ENCODE measurements around the gene NFIA. TPM values are rescaled to one million over a fixed set of nuclear protein-coding genes. Genes with fewer than 3 reads are reported as not detected.
A peak's percentile ranks its signal among the peaks of the same experiment; 100 is the strongest.

The NFIA gene
- total and polyA plus RNA-seq, 2 of the 13 experiments (the other 11 are each of a cell fraction or from before 2014, with no cell fraction given): 14.7 to 28.5 TPM

DNA sequence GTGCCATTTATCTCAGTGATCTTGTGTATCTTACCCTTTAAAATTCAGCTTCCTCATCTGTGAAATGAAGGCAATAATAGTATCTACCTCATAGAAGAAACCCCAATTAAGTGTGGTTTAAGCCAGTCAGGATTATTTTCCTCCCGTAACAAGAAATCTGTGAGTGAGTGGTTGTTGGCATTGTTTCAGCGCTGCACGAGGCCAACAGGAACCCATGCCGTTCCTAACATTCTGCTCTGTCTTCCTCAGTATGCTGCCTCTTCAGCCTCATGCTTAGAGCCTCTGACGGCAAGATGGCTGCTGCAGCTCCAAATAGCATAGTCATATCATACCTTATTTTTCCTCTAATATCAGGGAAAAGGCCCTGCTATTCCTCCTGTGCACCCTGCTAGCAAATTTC, 352.9 kb downstream of the NFIA start:
- no peak overlapping the region for H3K27ac ChIP-seq (ENCODE audit: extremely low read length, insufficient read depth, low read length)
- H3K4me3 ChIP-seq (replicated peaks in 1 of 3; ENCODE audit: insufficient read depth in 1 of 3, low read depth in 2 of 3, low read length in 3 of 3): no peak overlapping the region
- POLR2A ChIA-PET: no interaction called here
- no peaks in the 10 kb centered on the region; the same call in 1 of the 2 replicates for H4K20me1 ChIP-seq (ENCODE audit: insufficient read depth, low read length)
- in situ Hi-C loops (cut with HindIII; ENCODE audit: extremely low pct_ligation_motif_present, low pct_unique_long_range_greater_than_20kb) (no loop called here), intact Hi-C loops (cut with micrococcal nuclease; ENCODE audit: unreplicated experiment) (no loop called here)
- FAIRE-seq (no peak), ATAC-seq (no peak), DNase-seq (ENCODE audit: low spot score) (no peak)
- BruUV-seq (replicated peaks): no TSS peak
- H3K27me3 ChIP-seq (ENCODE audit: control insufficient read depth in 1 of 2, insufficient read depth in 2 of 2, low read length in 2 of 2): no peaks in the 10 kb centered on the region
- WGBS (ENCODE audit: low lambda C conversion rate): 99% methylated on average over 5 of the region's 5 CpGs
- no peak overlapping the region for H3K4me2 ChIP-seq (ENCODE audit: low read depth, low read length)
- no peaks in the 10 kb centered on the region for H3K79me2 ChIP-seq (ENCODE audit: insufficient read depth, low read length)
- H2AFZ ChIP-seq (ENCODE audit: low read length): no peak overlapping the region
- H3K36me3 ChIP-seq (replicated peaks in 1 of 2; ENCODE audit: control insufficient read depth in 1 of 2, insufficient read depth in 2 of 2, low read length in 2 of 2): peaks cover 10 to 51% of the 10 kb centered on the region in 2 experiments
- H3K9ac ChIP-seq (ENCODE audit: insufficient read depth, low read depth, low read length): no peak overlapping the region
- peaks cover 15% of the 10 kb centered on the region for H3K4me1 ChIP-seq (ENCODE audit: insufficient read depth, low read length)
- no peaks in the 10 kb centered on the region for H3K9me3 ChIP-seq (ENCODE audit: low read length)
- TF ChIP-seq REXO4 (CRISPR knock-in tag; IDR thresholded peaks at IDR 0.05; ENCODE audit: borderline replicate concordance) (no peak), ZSCAN21 (CRISPR knock-in tag; IDR thresholded peaks at IDR 0.05; ENCODE audit: borderline replicate concordance) (no peak), ZNF766 (CRISPR knock-in tag; IDR thresholded peaks at IDR 0.05; ENCODE audit: borderline replicate concordance) (no peak), MAFG (CRISPR knock-in tag; IDR thresholded peaks at IDR 0.05) (no peak)
- CTCF ChIA-PET (ENCODE audit: low intra/inter-chr PET ratio, low total read pairs): no interaction called here

DNA sequence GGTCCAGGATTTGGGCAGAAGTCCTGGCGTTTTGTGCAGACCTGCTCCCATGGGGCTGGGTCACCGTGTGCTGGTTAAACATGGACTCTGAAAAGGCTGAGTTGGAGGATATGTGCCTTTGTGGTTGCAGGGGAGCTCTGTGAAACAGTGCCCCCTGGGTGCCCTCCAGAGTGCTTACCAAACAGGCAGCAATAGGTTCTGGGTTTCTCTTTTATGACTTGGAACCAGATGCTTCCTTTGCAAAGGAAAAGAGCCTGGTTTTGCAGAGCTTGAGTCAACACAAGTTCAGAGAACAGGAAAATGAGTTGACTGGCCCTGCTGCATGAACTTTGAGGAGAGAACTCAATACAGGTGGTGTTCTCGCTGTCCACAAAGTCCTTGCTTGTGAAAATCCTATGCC, 353.7 kb downstream of the NFIA start:
- H3K27ac ChIP-seq (ENCODE audit: extremely low read length, insufficient read depth, low read length): no peak overlapping the region
- H3K9ac ChIP-seq (ENCODE audit: insufficient read depth, low read depth, low read length): no peak overlapping the region
- ATAC-seq: peak; percentile 82
- peaks cover 20% of the 10 kb centered on the region for H3K4me1 ChIP-seq (ENCODE audit: insufficient read depth, low read length)
- ChIA-PET CTCF (ENCODE audit: low intra/inter-chr PET ratio, low total read pairs) (no interaction called here), POLR2A (no interaction called here)
- no peaks in the 10 kb centered on the region for H3K9me3 ChIP-seq (ENCODE audit: low read length)
- in situ Hi-C loops (cut with HindIII; ENCODE audit: extremely low pct_ligation_motif_present, low pct_unique_long_range_greater_than_20kb): no loop called here
- no peak for FAIRE-seq
- DNase-seq (ENCODE audit: low spot score): no peak
- BruUV-seq (replicated peaks): no TSS peak
- H3K36me3 ChIP-seq (replicated peaks in 1 of 2; ENCODE audit: control insufficient read depth in 1 of 2, insufficient read depth in 2 of 2, low read length in 2 of 2): peaks cover 8 to 57% of the 10 kb centered on the region in 2 experiments
- no peaks in the 10 kb centered on the region for H3K79me2 ChIP-seq (ENCODE audit: insufficient read depth, low read length)
- WGBS (ENCODE audit: low lambda C conversion rate): 72% methylated on average over 3 of the region's 3 CpGs
- H3K4me2 ChIP-seq (ENCODE audit: low read depth, low read length): no peak overlapping the region
- H3K4me3 ChIP-seq (replicated peaks in 1 of 3; ENCODE audit: insufficient read depth in 1 of 3, low read depth in 2 of 3, low read length in 3 of 3): no peak overlapping the region
- no peak overlapping the region for H2AFZ ChIP-seq (ENCODE audit: low read length)
- no peaks in the 10 kb centered on the region for H3K27me3 ChIP-seq (ENCODE audit: control insufficient read depth in 1 of 2, insufficient read depth in 2 of 2, low read length in 2 of 2)
- no peaks in the 10 kb centered on the region; the same call in 1 of the 2 replicates for H4K20me1 ChIP-seq (ENCODE audit: insufficient read depth, low read length)
- intact Hi-C loops (cut with micrococcal nuclease; ENCODE audit: unreplicated experiment): no loop called here
- TF ChIP-seq PRDM15 (CRISPR knock-in tag; IDR thresholded peaks at IDR 0.05) (no peak), PATZ1 (CRISPR knock-in tag; IDR thresholded peaks at IDR 0.05) (no peak), NFYB (CRISPR knock-in tag; IDR thresholded peaks at IDR 0.05) (no peak), ZNF207 (IDR thresholded peaks at IDR 0.05; ENCODE audit: borderline replicate concordance) (no peak), BRCA1 (CRISPR knock-in tag; IDR thresholded peaks at IDR 0.05) (no peak), HMG20A (CRISPR knock-in tag; IDR thresholded peaks at IDR 0.05; ENCODE audit: borderline replicate concordance) (no peak), ZNF883 (CRISPR knock-in tag; IDR thresholded peaks at IDR 0.05; ENCODE audit: not compliant biosample characterization) (no peak), ZNF180 (CRISPR knock-in tag; IDR thresholded peaks at IDR 0.05; ENCODE audit: borderline replicate concordance, low read depth) (no peak)
- TF ChIP-seq, protein P1, sequence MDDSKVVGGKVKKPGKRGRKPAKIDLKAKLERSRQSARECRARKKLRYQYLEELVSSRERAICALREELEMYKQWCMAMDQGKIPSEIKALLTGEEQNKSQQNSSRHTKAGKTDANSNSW (CRISPR knock-in tag; IDR thresholded peaks at IDR 0.05; ENCODE audit: borderline replicate concordance): no peak
